GM18858 (cell line): ENCODE measurements around the gene KCNK10.

Experiments
- ATAC-seq: cut with Tn5 transposase; IDR thresholded peaks from one replicate; pipeline ENCODE4 v1.9.1; 2021; ENCODE audit not compliant: unreplicated experiment

The KCNK10 gene

DNA sequence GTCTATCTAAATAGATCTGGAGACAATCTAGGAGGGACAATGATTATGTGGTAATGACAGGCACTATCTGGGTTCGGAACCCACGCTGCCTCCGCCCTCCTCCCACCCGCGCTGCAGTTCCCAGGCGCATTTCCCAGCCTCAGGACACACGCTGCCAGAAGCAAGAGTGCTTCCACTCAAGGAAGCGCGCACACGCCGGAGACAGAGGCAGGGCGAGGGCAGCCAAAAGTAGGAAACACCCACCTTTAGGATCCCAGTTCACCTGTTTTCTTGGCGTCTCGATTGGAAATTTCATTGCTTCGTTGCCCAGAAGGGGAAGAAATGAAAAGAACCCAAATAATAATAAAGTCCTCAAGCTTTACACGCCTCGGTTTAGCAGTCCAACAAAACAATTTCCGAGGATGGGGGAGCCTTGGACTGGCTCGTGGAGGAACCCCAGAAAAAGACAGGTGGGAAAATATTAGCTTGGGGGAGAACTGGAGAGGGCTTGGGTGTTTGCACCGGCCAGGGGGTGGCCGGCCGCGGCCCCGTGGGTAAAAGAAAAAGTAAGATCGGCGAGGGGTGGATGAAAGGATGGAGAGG, 474 bp downstream of the KCNK10 start:
- ATAC-seq, result no peak

DNA sequence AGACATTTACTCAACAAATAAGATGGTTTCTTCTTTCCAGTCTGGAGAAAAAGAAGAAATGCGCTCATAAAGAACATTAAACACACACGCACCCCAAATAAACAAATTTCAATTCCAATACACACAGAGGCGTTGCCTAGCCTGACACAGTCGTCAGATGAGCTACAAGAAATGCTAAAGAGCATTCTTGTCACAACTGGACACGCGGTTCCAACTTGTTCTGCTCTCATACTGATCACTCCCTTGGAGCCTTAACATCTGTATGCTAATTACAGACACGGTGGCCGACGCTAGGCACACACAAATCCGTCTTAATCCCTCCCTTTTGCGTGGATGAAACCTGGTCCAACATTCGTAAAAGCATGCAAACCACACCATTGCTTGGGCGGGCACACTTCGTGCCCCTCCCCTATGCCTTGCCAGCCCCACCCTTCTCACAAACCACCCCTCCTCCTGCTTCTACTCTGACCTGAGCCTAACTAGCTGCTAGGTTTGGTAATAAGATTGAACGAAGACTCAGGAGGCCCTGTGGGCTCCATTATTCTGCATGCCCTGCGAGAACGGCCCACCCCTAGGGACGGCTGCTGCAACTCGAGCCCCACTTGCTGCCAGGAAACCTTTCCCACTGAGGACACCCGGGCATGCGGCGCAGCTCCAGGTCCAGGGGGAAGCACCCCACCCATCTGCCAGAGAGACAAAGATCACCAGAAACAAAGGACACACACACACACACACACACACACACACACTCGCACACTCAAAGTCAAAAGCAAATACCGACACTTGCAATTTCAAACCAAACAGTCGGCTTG, 1.2 kb downstream of the KCNK10 start:
- no peak for ATAC-seq

DNA sequence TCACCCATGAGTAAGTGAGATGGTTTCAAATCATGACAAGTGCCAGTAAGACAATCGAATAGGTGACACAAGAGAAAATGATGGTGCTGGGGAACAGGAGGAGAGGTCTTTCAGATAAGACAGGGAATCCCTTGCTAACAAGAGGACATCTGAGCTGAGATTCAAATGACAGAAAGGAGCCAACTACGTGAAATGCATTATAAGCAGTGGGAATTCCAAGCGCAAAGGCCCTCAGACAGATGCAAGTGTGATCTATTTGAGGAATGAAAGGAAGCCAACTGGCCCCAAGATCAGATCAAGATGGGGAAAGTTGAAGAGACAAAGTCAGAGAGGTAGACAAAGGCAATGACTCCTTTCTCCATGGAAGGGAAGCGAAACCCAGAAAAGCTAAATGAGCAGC, 4.7 kb downstream of the KCNK10 start:
- no peak for ATAC-seq

DNA sequence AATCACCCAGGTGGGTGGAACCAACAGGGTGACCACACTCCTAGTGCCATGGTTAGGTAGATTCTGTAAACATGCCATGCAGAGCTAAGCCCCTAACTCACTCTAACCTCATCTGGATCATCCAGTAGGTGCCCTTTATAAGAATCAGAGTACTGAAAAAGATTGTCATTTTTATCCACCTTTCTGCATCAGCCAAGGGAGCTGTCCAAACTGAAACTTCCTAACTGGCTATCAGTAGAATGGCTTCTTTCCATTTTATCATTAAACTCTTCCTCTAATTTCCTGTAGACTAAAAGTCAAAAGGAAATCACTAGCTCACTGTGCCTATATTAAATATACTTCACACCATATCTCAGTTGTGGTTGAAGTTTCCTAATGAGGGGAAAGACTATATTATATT, 6.5 kb downstream of the KCNK10 start:
- no peak for ATAC-seq

DNA sequence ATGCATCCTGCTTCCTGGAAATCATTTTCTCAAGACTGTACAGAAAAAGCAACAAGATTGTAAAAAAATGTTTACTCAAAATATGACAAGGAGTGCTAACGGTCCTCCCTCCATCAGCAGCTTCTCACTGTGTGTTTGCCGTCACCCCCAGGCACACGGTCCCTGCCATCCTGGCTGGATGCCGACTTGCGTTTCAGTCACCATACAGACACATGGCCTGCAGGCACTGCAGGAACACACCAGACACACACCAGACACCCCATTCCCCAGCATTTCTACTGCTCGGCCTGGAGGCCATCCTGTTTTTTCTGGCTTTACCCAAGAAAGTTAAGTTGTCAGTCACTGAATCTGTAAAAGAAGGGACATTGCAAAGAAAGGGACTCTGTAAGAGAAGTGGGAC, 10.8 kb downstream of the KCNK10 start:
- no peak for ATAC-seq

GRCh38 chr14:88311780-88312179, 11.3 kb downstream of the KCNK10 start:
- ATAC-seq, result no peak

GRCh38 chr14:88310449-88310848, 12.6 kb downstream of the KCNK10 start:
- no peak for ATAC-seq

GRCh38 chr14:88310021-88310420, 13.0 kb downstream of the KCNK10 start:
- ATAC-seq, result no peak

GRCh38 chr14:88305528-88306322, 17.3 kb downstream of the KCNK10 start:
- no peak for ATAC-seq

GRCh38 chr14:88303041-88303440, 20.0 kb downstream of the KCNK10 start:
- no peak for ATAC-seq

- ATAC-seq, result no peak
Observed at GRCh38 chr14:88301381-88301780, 21.7 kb downstream of the KCNK10 start.

GRCh38 chr14:88300817-88301216, 22.3 kb downstream of the KCNK10 start:
- no peak for ATAC-seq

DNA sequence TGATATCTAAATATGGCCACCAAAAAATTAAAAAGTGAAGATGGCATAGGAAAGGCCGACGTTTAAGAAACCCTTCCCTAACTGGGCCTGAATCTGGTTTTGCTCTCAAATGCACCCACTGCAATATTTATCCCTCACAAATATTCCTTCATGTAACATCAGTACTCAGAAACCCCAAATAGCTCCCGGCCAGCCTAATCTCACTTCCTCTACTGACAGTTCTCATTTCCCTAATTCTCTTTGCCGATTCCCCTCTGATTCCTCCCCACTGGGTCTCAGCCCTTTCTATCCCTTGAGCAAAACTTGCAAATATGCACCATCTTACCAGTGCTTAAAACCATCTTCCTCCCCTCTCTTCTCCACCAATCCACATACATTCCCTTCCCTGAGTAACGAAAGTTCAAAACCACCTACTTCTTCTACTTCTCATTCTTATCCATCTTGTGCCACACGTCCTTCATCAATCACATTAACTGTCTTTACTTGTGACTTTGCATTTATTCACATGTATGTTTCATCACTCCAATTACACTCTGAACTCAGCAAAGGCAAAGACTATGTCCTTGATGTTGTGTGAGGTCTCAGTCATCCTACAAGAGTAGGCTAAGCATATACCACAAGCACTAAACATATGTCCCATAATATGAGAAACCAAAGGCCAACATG, 23.1 kb downstream of the KCNK10 start:
- peak; percentile 58 for ATAC-seq

GRCh38 chr14:88297306-88297705, 25.8 kb downstream of the KCNK10 start:
- ATAC-seq, result no peak

GRCh38 chr14:88296351-88296750, 26.7 kb downstream of the KCNK10 start:
- ATAC-seq, result no peak

DNA sequence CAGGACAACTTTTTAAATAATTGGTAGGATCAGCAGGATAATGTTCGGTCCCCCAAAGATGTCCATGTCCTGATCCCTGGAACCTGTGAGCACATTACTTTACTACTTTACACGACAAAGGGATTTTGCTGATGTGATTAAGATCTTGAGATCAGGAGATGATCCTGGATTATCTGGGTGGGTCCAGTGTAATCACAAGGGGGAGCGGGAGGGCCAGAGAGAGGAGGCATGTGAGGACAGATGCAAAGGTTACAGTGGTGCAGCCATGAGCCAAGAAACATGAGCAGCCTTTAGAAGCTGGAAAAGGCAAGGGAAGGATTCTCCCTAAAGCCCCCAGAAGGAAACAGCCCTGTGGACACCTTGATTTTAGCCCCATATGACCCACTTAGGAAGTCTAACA, 33.1 kb downstream of the KCNK10 start:
- no peak for ATAC-seq

DNA sequence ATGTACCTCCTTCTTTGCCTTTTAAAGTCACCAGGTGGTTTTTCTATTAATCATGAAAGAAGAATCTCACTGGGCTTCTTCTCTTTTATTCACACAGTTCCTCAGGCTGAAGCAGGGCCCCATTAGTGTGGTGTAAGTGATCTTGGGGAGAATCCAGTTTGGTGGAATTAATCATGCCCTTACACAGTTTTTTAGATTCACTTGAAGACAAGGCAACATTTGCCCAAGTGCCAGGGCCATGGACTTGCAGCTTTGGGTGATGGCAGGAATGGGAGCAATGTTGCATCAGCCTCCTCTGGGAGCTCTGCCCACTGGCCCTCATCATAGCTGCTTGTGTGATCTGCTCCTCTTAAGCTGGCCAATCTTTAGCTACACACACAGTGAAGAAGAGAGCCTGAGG, 33.8 kb downstream of the KCNK10 start:
- no peak for ATAC-seq

GRCh38 chr14:88286309-88286708, 36.8 kb downstream of the KCNK10 start:
- ATAC-seq, result no peak

DNA sequence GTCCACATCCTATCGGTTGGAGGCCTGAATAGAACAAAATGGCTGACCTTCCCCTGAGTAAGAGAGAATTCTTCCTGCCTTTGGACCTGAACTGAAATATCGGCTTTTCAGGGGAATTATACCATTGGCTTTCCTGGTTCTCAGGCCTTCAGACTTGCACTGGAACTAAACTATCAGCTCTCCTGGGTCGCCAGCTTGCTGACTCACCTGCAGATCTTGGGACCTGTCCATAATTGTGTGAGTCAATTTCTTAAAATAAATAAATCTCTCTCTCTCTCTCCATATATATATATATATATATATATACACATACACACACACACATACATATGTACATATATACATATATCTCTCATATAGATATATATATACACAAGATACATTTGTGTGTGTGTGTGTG, 41.6 kb downstream of the KCNK10 start:
- no peak for ATAC-seq

DNA sequence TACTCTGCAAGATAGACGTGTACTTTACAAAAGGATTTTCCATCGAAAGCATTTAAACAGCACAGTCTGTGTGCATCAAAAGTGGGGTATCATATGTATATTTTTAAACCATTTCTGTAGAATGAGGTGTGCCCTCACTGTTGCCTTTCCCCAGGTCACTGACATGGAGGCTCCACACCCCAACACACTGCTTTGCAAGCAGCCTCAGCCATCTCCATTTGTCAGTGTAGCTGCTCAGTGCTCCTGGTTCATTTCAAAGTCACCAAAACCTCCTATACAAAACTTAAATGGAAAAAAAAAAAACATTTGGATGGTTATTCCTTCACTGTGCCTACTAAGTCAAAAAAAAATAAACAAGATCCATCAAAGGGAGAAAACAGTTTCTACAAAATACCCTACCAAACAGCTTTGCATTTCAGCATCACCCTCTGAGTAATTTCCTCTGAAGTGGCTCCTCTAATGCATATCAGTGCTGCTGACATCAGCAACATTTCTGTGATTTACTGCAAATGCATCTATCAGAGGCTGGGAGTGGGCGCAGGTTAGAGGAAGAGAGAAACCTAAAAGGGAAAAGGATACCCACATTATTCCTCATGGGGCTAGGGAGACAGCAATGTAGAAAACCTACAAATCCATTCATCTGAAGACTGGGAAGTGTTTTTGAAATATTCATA, 46.0 kb downstream of the KCNK10 start:
- ATAC-seq, result no peak
